Activated CD8-positive, alpha-beta memory T cell treated with anti-CD3 and anti-CD28 coated beads, Interleukin-2, amount 10 ng/mL, durations not matched to agents 7 days and 5 days (primary cell): ENCODE data around the gene ALKBH2. TPM values are rescaled to one million over a fixed set of nuclear protein-coding genes. Genes with fewer than 3 reads are reported as not detected.

Experiments
- ATAC-seq: fragments of 150-1000 bp; cut with Tn5 transposase; one replicate; pipeline ENCODE4 v1.10.0; 2021; ENCODE audit warnings: moderate library complexity
- CTCF ChIA-PET: fragments of 350-600 bp; sonication (Branson Sonifier 250); formaldehyde crosslinking; loops from one replicate; lab custom pipeline; 2021; ENCODE audit warnings: antibody characterized with exemption; lab: Charles Lee
- DNase-seq: peaks from one replicate; pipeline ENCODE4 v3.0.0-alpha.2; 2020
- H3K27ac Mint-ChIP-seq: one replicate; pipeline ENCODE4 v1.8.0; 2021; ENCODE audit warnings: mild to moderate bottlenecking, mixed read lengths
- H3K27me3 Mint-ChIP-seq: one replicate; pipeline ENCODE4 v1.8.0; 2021; ENCODE audit warnings: mixed read lengths
- H3K36me3 Mint-ChIP-seq: one replicate; pipeline ENCODE4 v1.8.0; 2021; ENCODE audit warnings: mild to moderate bottlenecking, mixed read lengths
- H3K4me1 Mint-ChIP-seq: one replicate; pipeline ENCODE4 v1.8.0; 2021; ENCODE audit warnings: mixed read lengths
- H3K4me3 Mint-ChIP-seq: one replicate; pipeline ENCODE4 v1.8.0; 2021; ENCODE audit warnings: mild to moderate bottlenecking, moderate library complexity, mixed read lengths
- H3K9me3 Mint-ChIP-seq: one replicate; pipeline ENCODE4 v1.8.0; 2022; ENCODE audit warnings: low read depth, mixed read lengths
- total RNA-seq, 2 experiments: library from RNA; stranded (reverse); gene quantifications; one replicate each; pipeline ENCODE4 v1.2.3, GENCODE V29; 2021

Gene ALKBH2
- total RNA-seq, 2 experiments from 2014 or later, result 14.0 to 17.2 TPM

DNA sequence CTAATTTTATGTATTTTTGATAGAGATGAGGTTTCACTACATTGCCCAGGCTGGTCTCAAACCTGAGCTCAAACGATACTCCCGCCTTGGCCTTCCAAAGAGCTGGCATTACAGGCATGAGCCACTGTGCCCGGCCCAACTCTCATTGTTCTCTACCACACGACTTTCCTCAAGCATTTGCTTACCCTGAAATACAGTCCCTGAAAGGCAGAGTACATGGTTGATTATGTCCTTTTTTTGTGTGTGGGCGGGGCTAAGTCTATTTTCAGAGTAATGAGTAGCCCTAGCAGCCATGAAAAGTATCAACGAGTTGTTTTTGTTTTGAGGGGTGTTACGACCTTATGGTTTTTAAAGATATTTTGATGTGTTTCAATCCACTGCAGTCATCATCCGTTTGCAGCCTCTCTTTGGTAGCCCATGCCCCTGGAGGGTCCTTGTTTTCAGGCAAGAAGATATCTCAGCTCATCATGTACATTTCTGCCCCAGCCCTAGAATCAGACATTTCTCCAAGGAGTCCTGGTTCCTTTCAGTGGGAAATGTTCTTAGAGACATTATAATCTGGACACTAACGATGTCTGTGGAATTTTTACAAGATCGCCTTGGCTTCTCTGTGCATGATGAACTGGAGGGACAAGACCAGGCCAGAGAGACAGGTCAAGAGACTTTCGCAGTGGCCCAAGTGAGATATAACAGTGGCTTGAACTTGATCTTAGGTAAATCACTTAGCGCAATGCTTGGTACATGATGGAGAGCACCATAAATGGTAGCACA lies 31.8 kb upstream of the ALKBH2 start:
- ATAC-seq (no peak), DNase-seq (no peak)
- no peak overlapping the region for H3K27ac Mint-ChIP-seq
- H3K9me3 Mint-ChIP-seq, result no peaks in the 10 kb centered on the region
- no peaks in the 10 kb centered on the region for H3K27me3 Mint-ChIP-seq
- no peaks in the 10 kb centered on the region for H3K4me1 Mint-ChIP-seq
- H3K36me3 Mint-ChIP-seq, result no peaks in the 10 kb centered on the region
- H3K4me3 Mint-ChIP-seq, result no peak overlapping the region
- CTCF ChIA-PET, result no interaction called here

DNA sequence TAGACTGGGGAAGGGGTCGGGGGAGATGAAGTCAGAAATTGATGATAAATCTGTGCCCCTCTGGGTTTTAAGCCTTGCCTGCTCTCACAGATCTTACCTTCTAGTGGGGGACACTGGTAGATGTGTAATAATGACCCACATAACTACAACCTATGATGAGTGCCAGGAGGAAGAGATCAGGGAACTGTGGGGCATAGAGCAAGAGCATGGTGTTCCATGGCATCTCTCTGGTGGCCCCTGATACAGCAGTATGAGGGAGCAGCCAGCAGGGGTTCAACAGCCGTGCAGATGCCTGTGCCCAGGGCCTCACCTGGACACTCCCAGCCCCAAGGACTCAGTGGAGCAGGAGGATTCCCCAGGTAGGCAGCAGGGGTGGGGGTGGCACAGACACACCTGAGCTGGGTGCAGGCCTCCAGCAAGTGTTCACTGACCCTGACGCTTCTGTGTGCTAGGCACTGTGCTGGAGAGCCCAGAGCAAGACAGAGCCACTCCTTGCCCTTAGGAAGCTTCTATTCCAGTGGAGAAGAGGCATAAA lies 28.1 kb upstream of the ALKBH2 start:
- no peak overlapping the region for H3K27ac Mint-ChIP-seq
- no peaks in the 10 kb centered on the region for H3K4me1 Mint-ChIP-seq

DNA sequence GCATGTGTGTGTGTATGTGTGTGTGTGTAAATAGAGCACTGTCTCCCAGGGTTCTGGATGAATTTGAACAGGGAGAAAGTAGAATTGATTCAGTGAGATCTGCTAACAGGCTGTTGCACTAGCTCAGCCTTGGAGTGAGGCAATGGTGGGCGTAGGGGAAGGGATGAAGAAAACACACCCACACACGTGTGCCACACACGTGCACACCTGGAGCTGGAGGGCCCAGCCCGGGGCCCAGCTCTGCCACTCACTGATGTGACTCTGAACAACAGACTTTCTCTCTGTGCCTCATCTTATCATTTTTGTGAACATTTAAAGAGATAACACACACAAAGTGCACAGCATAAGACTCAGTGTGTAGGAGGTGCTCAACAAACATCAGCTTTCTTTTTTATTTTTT lies 27.3 kb upstream of the ALKBH2 start:
- Mint-ChIP-seq H3K4me3 (no peak overlapping the region), H3K27ac (no peak overlapping the region), H3K27me3 (no peaks in the 10 kb centered on the region), H3K4me1 (peaks cover 3% of the 10 kb centered on the region), H3K9me3 (no peaks in the 10 kb centered on the region), H3K36me3 (no peaks in the 10 kb centered on the region)
- CTCF ChIA-PET, result interaction anchor here (0.9 kb wide), 1 partner anchor 9 kb away, joined by 4 read pairs; no protein-coding TSS in a partner anchor
- ATAC-seq (no peak), DNase-seq (no peak)

More for the DNA sequence above, 28.1 kb upstream of the ALKBH2 start:
- no peak overlapping the region for H3K4me3 Mint-ChIP-seq
- H3K9me3 Mint-ChIP-seq, result no peaks in the 10 kb centered on the region
- no peaks in the 10 kb centered on the region for H3K36me3 Mint-ChIP-seq
- DNase-seq (no peak), ATAC-seq (no peak)
- no peaks in the 10 kb centered on the region for H3K27me3 Mint-ChIP-seq
- CTCF ChIA-PET, result interaction anchor here (0.5 kb wide), 1 partner anchor 95 kb away, joined by 4 read pairs; no protein-coding TSS in a partner anchor

DNA sequence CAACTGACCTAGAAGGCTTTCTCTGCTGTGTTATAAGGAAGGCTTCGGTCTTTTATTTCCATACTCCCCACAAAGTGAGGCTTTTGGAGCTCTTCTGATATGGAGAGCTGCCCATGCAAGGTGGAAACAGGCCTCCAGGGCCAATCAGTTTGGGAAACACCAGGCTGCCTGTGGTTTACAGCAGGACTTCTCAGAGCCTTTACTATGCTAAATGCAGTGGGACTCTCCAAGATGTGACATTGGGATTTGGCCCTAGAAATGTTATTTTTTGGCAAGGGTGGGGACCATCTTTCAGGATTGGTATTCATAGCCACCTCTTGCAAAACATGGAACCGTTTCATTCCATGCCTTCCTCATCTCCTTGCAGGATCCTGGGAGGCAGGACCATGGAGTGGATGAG lies 26.8 kb upstream of the ALKBH2 start:
- Mint-ChIP-seq H3K9me3 (no peaks in the 10 kb centered on the region), H3K27ac (no peak overlapping the region), H3K4me1 (peaks cover 6% of the 10 kb centered on the region), H3K36me3 (no peaks in the 10 kb centered on the region), H3K4me3 (no peak overlapping the region), H3K27me3 (no peaks in the 10 kb centered on the region)
- ATAC-seq, result no peak
- no peak for DNase-seq
- CTCF ChIA-PET, result interaction anchor here (0.9 kb wide), 1 partner anchor 8 kb away, joined by 4 read pairs; no protein-coding TSS in a partner anchor

DNA sequence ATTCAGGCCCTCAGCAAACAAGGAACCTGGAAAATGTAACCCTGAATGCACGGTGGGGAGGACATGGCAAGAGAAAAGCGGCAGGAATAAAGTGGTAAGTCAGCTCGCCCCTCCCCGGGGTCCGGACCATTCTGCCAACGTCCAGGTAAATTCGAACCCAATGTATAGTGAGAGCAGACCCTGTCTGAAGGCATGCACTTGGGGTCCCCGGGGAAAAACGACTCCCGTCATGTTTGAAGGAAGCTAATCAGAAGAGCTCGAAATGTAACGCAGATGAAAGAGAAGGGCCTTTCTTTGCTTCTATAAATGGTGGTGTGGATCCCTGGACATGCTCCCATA lies 23.3 kb upstream of the ALKBH2 start:
- CTCF ChIA-PET, result interaction anchor here (0.7 to 0.9 kb wide), 2 partner anchors 16 kb away, joined by 3 read pairs; no protein-coding TSS in a partner anchor
- no peak for ATAC-seq
- Mint-ChIP-seq H3K27me3 (no peaks in the 10 kb centered on the region), H3K4me3 (no peak overlapping the region), H3K4me1 (peaks cover 11% of the 10 kb centered on the region), H3K9me3 (no peaks in the 10 kb centered on the region), H3K36me3 (no peaks in the 10 kb centered on the region), H3K27ac (no peak overlapping the region)
- DNase-seq, result no peak

DNA sequence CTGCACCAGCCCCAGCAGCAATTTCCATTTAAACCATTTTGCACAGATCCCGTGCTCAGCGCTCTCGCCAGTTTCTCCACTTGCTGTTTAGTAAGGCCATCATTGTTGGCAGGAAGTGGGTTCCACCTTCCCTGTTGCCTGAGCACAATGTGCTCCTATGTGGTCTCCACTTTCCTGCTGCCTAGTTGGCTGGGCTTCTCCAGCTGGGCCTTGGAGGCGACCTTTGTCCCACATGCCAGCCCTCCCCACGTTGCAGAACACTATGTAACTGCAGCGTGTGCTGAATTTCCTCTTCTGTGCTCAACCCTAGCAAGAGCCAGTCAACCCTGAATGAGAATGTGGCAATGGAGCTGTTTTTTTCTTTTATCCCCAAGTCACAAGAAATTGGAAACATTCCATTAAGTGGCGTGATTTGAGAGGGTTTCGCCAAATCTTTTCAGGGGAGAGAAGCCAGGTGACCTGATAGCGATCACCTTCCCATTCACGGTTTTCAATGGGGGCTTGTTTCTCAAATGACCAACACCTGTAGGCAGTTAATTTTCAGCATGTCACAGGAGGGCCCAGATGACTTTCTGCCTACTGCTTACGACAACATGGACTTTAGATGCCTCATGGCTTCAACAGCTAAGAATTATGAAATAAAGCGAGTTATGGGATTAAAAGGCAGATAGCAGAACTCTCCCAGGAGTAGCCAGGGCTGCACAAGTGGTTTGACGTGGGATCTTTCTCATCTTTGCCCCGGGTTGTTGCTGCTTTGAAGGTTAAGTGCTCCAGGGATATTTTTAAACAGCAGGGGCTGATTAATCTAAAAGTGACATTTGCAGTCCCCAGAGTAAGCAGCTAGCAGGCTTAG lies 22.7 kb upstream of the ALKBH2 start, which contains the start of gene ACACB:
Gene ACACB (plus strand): TSS at position 830 of the 853 bp plus-strand sequence. CDS start 22,819 bp downstream, outside the sequence.
- CTCF ChIA-PET, result interaction anchor here (0.9 to 1.6 kb wide), 3 partner anchors 16 to 312 kb away, joined by 3 read pairs; no protein-coding TSS in a partner anchor
- no peaks in the 10 kb centered on the region for H3K36me3 Mint-ChIP-seq
- DNase-seq, result no peak
- H3K9me3 Mint-ChIP-seq, result no peaks in the 10 kb centered on the region
- no peak for ATAC-seq
- H3K27ac Mint-ChIP-seq, result no peak within 1 kb of the TSS
- no peak within 1 kb of the TSS for H3K4me3 Mint-ChIP-seq
- no peaks in the 10 kb centered on the region for H3K27me3 Mint-ChIP-seq
- H3K4me1 Mint-ChIP-seq, result peaks cover 13% of the 10 kb centered on the region

DNA sequence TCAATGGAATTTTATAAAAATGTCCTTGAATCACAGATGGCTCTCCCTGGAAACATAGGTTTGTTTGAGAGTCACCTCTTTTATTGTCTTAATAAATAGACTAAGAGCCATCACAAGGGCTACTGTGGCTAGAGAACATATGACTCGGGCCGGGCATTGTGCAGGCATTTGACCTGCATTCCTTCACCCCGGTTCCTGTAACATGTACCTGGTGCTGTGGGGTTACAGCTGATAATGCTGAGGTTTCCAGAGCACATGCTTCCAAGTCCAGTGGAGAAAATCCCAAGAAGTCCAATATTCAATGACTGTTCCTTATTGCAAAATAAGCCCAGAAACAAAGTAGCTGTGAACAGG lies 22.1 kb upstream of the ALKBH2 start:
- CTCF ChIA-PET, result interaction anchor here (0.9 to 1.6 kb wide), 3 partner anchors 9 to 313 kb away, joined by 3 read pairs; no protein-coding TSS in a partner anchor
- no peak for ATAC-seq
- DNase-seq, result no peak
- no peak overlapping the region for H3K27ac Mint-ChIP-seq
- H3K4me3 Mint-ChIP-seq, result no peak overlapping the region
- no peaks in the 10 kb centered on the region for H3K9me3 Mint-ChIP-seq
- peaks cover 4% of the 10 kb centered on the region for H3K36me3 Mint-ChIP-seq
- peaks cover 16% of the 10 kb centered on the region for H3K4me1 Mint-ChIP-seq
- H3K27me3 Mint-ChIP-seq, result no peaks in the 10 kb centered on the region

DNA sequence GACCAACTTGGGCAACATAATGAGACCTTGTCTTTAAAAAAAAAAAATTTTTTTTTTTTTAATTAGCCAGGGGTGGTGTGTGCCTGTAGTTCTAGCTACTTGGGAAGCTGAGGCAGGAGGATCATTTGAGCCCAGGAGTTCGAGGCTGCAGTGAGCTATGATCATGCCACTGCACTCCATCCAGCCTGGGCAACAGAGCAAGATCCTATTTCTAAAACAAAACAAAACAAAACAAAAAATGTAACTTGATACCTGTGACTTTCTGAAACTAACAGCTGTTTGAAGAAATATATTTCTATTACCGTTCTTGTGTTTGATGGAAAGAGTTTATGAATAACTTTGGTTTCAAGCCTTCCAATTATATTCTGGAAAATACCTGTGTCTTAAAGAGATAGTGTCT lies 21.4 kb upstream of the ALKBH2 start:
- peaks cover 18% of the 10 kb centered on the region for H3K4me1 Mint-ChIP-seq
- DNase-seq (no peak), ATAC-seq (no peak)
- H3K36me3 Mint-ChIP-seq, result peaks cover 5% of the 10 kb centered on the region
- no peak overlapping the region for H3K4me3 Mint-ChIP-seq
- no peak overlapping the region for H3K27ac Mint-ChIP-seq
- CTCF ChIA-PET, result interaction anchor here (0.9 to 1.6 kb wide), 3 partner anchors 9 to 314 kb away, joined by 3 read pairs; no protein-coding TSS in a partner anchor
- H3K27me3 Mint-ChIP-seq, result no peaks in the 10 kb centered on the region
- no peaks in the 10 kb centered on the region for H3K9me3 Mint-ChIP-seq

DNA sequence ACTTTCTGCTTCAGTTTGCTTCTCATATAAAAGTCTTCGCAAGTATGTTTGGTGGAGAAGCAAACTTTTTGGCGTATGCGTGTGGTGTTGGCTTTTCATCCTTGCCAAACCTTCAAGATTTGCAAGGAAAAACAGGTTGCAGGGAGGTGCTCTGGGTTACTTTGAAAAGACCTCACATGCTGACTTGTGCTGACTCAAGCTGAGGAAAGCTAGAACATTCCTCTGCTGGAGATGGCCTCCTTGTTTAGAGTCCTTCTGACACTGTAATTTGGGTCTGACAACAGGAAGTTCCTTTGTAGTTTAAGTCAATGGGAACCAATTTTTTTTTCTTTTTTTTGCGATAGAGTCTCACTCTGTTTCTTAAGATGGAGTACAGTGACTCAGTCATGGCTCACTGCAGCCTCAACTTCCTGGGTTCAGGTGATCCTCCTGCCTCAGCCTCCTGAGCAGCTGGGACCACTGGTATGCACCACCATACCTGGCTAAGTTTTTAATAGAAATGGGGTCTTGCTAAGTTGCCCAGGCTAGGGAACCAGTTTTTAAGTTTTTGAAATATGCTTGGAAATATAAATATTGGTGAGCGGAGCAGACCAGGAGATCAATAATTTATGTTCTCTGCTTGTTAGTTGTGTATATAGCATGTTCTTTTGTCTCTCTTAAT lies 20.5 kb upstream of the ALKBH2 start:
- DNase-seq (no peak), ATAC-seq (no peak)
- Mint-ChIP-seq H3K9me3 (no peaks in the 10 kb centered on the region), H3K27ac (no peak overlapping the region), H3K4me1 (peaks cover 18% of the 10 kb centered on the region), H3K4me3 (no peak overlapping the region), H3K27me3 (no peaks in the 10 kb centered on the region), H3K36me3 (peaks cover 10% of the 10 kb centered on the region)
- CTCF ChIA-PET, result interaction anchor here (2.3 to 3.2 kb wide), 2 partner anchors 15 to 27 kb away, joined by 15 to 29 read pairs; no protein-coding TSS in a partner anchor

DNA sequence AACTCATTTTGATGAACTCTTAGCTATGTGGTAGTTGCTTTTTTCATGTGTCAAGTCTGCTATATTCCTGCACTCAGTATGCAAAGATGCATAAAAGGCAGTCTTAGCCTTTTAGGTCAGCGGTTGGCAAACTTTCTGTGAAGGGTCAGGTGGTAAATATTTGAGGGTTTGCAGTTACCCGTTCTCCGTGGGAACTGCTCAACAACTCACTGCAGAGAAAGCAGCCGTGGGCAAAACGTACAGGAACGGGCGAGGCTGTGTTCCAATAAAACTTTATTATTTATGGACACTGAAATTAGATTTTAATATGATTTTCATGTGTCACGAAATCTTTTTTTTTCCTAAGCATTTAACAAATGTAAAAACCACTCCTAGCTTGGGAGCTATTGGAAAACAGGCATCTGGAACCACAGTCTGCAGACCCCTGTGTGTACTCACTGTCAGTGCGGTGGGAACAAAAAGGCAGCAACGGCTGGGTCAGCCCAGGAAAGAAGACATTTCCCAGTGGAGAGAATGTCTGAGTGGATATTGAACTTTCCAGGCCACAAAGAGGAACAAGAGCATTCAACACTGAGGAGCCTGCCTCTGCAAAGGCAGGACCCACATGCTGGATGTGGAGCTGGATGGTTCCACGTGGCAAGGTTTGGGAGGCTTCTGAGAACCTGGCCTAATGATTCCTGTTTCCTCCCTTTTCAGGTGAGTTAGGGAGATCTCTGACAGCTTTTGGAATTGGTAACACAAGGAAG lies 19.6 kb upstream of the ALKBH2 start:
- no peak overlapping the region for H3K4me3 Mint-ChIP-seq
- H3K9me3 Mint-ChIP-seq, result no peaks in the 10 kb centered on the region
- no peak overlapping the region for H3K27ac Mint-ChIP-seq
- H3K27me3 Mint-ChIP-seq, result no peaks in the 10 kb centered on the region
- DNase-seq, result no peak
- peaks cover 18% of the 10 kb centered on the region for H3K4me1 Mint-ChIP-seq
- peaks cover 13% of the 10 kb centered on the region for H3K36me3 Mint-ChIP-seq
- CTCF ChIA-PET, result interaction anchor here (0.8 to 3.3 kb wide), 14 partner anchors 7 to 493 kb away, joined by 3 to 29 read pairs (median 6); partner anchors contain the start of gene ALKBH2
- ATAC-seq, result no peak

DNA sequence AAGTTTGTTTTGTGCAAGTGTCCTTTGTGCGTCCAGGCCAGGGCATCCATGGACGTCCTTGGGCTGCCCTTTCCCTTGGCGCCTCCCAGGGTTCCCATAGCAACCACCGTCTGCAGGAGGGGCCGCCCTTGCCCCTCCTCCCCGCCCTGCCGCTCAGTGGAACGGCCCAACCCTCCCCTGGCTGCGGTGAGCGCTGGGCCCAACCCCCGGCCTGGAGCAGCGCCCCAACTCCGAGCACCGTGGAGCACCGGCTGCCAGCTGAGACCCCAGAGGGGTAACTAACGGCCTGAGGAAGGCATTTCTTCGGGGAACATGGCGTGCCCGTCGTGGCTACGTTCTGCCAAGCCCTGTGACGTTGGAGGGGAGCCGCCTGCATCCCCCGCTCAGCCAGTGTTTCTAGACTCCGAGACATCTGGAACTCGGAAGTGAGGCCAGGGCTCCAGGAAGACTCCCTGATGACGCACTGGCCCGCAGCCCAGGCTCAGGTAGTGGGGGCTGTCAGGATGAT lies 17.8 kb upstream of the ALKBH2 start:
- Mint-ChIP-seq H3K4me3 (peak overlapping the region; percentile 62), H3K36me3 (peaks cover 22% of the 10 kb centered on the region), H3K27ac (peak overlapping the region; percentile 73), H3K9me3 (no peaks in the 10 kb centered on the region), H3K4me1 (peaks cover 18% of the 10 kb centered on the region), H3K27me3 (no peaks in the 10 kb centered on the region)
- ATAC-seq (peak; percentile 91), DNase-seq (peak; percentile 69)
- CTCF ChIA-PET, result interaction anchor here (0.7 to 3.3 kb wide), 18 partner anchors 9 to 734 kb away, joined by 3 to 29 read pairs (median 6); partner anchors contain the start of gene ALKBH2
